Measurements from ENCODE around the gene NAP1L4. TPM values are rescaled to one million over a fixed set of nuclear protein-coding genes. Genes with fewer than 3 reads are reported as not detected.

NAP1L4 gene
- total RNA-seq, 4 donors from 2014 or later, result 67.2 to 99.0 (median 82.4) TPM

DNA sequence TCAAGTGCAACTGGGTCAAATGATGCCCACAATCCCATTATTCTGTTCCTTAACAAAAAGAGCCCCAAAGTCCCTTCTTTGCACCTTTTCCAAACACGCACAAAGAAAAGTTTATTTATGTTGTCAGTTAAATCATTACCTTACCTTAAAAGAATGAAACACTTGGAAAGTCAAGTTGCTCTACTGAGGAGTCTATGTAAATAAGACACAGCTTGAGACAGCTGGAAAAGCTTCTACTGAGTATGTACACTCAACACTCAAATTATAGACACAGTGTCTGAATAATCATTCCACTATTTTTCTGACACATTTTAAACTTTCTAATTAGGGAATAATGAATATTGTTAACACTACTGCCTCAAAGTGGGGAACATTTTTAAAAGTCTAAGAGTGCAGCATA, 41.3 kb downstream of the NAP1L4 start:
- 82 to 85% methylated on average over 1 of the region's 1 CpG for WGBS, 2 donors
- intact Hi-C loops (cut with DNase I; ENCODE audit: low total_unique reads), result loop anchor here (10.0 kb wide), 1 partner anchor 64 kb away; no protein-coding TSS in a partner anchor
- no peak for DNase-seq (ENCODE audit: low spot score in 2 of 2)

DNA sequence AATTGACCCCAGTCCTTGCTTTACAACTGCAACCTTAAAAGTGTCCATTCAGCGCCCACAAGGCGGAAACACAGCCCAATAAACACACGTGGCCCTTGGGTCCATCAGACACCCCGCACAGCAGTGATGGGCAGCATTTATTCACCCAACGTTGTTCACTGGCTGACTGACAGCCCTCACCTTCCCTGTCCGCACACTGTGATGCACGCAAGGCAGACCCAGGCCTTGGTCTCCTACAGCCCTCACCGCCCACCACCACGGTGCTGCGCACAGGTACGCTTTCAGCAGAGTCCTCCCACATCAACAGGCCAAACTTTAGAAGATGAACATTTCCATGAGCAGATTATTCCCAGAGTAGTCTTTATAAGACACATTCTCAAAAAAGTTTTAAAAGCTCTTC, 42.2 kb downstream of the NAP1L4 start:
- 93 to 94% methylated on average over 11 of the region's 11 CpGs for WGBS, 2 donors
- TF ChIP-seq CTCF (IDR thresholded peaks at IDR 0.05), result no peak
- TF ChIP-seq POLR2A (IDR thresholded peaks at IDR 0.05), result no peak
- intact Hi-C loops (cut with DNase I; ENCODE audit: low total_unique reads), result loop anchor here (10.0 kb wide), 1 partner anchor 65 kb away; no protein-coding TSS in a partner anchor
- no peak for DNase-seq (ENCODE audit: low spot score in 2 of 2)
- no peak overlapping the region for H3K4me3 ChIP-seq (ENCODE audit: low read depth, poor library complexity, severe bottlenecking)

More for the DNA sequence above, 41.3 kb downstream of the NAP1L4 start:
- no peak for TF ChIP-seq POLR2A (IDR thresholded peaks at IDR 0.05)
- no peak for TF ChIP-seq CTCF (IDR thresholded peaks at IDR 0.05)
- H3K4me3 ChIP-seq (ENCODE audit: low read depth, poor library complexity, severe bottlenecking), result no peak overlapping the region

- TF ChIP-seq POLR2A (IDR thresholded peaks at IDR 0.05) (no peak), CTCF (IDR thresholded peaks at IDR 0.05) (no peak)
- intact Hi-C loops (cut with DNase I; ENCODE audit: low total_unique reads), result no loop called here
- H3K4me3 ChIP-seq (ENCODE audit: low read depth, poor library complexity, severe bottlenecking), result no peak overlapping the region
- WGBS, 2 donors, result 89 to 94% methylated on average over 11 of the region's 11 CpGs
- peak in 1 of 2 donors; percentile 56 for DNase-seq (ENCODE audit: low spot score in 2 of 2)
Measured at GRCh38 chr11:2947744-2948143, 44.4 kb downstream of the NAP1L4 start.

DNA sequence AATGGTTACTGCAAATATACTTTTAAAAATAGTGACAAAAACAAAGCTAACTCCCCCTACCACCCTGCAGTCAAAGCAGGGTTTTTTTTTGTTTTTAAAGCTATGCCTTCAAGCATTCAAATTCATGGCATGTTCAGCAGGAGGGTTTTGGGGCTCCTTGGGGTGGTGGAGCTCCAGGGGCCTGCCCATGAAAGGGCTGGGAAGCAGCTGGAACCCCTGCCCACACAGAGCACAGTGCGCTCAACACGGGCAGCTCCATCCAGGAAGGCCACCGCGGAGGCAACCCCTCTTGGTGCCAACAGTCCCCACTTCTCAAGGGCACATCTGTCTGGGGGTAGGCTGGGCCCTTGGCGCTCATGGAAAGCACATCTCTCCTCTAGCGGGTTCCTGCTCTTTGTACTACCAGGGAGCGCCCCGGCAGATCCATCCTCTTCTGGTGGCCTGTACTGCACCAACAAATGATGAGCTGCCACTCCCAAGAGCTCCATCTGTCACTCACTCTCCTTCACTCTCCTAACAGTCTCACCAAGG, 46.3 kb downstream of the NAP1L4 start:
- intact Hi-C loops (cut with DNase I; ENCODE audit: low total_unique reads), result no loop called here
- H3K4me3 ChIP-seq (ENCODE audit: low read depth, poor library complexity, severe bottlenecking), result no peak overlapping the region
- TF ChIP-seq POLR2A (IDR thresholded peaks at IDR 0.05), result no peak
- no peak for TF ChIP-seq CTCF (IDR thresholded peaks at IDR 0.05)
- 60 to 76% methylated on average over 7 to 8 of the region's 8 CpGs for WGBS, 2 donors
- DNase-seq (ENCODE audit: low spot score in 2 of 2), result no peak

GRCh38 chr11:2945031-2945756, 46.9 kb downstream of the NAP1L4 start:
- DNase-seq (ENCODE audit: low spot score in 2 of 2), result peak; percentile 87 to 97
- TF ChIP-seq CTCF (IDR thresholded peaks at IDR 0.05), result no peak
- TF ChIP-seq POLR2A (IDR thresholded peaks at IDR 0.05), result no peak
- intact Hi-C loops (cut with DNase I; ENCODE audit: low total_unique reads), result no loop called here
- WGBS, 2 donors, result 16 to 17% methylated on average over 16 of the region's 16 CpGs
- H3K4me3 ChIP-seq (ENCODE audit: low read depth, poor library complexity, severe bottlenecking), result no peak overlapping the region

All from lower leg skin (tissue), 4 donors.